Thymus (tissue), 11 donors: Measurements from ENCODE around the gene METTL1. TPM values are rescaled to one million over a fixed set of nuclear protein-coding genes. Genes with fewer than 3 reads are reported as not detected.
"Not testable (repeated sequence)": the region's sequence is repeated elsewhere in the genome, so short reads cannot be mapped to it uniquely, and the experiment has no call there.

Experiments used
- DNase-seq, 9 donors: peaks; one replicate each; pipeline ENCODE4 v3.0.0-alpha.2; 2013; ENCODE audit warnings: low spot score in 9 of 9, low read depth in 6 of 9, missing footprints in 1 of 9
- H3K27ac ChIP-seq, 2 donors: one replicate each; pipeline ENCODE4 v1.5.1; 2013; ENCODE audit warnings: control low read depth in 1 of 2, low read depth in 1 of 2, low read length in 1 of 2, mild to moderate bottlenecking in 1 of 2, moderate library complexity in 1 of 2
- H3K27me3 ChIP-seq, 2 donors: one replicate each; pipeline ENCODE4 v1.5.1; 2013; ENCODE audit warnings: low read length in 1 of 2; ENCODE audit not compliant: control insufficient read depth in 2 of 2, insufficient read depth in 1 of 2
- H3K36me3 ChIP-seq, 2 donors: one replicate each; pipeline ENCODE4 v1.5.1; 2013; ENCODE audit warnings: low read length in 1 of 2, mild to moderate bottlenecking in 1 of 2, moderate library complexity in 1 of 2; ENCODE audit not compliant: control insufficient read depth in 2 of 2, insufficient read depth in 2 of 2
- H3K4me1 ChIP-seq, 2 donors: one replicate each; pipeline ENCODE4 v1.5.1; 2013; ENCODE audit warnings: low read length in 2 of 2; ENCODE audit not compliant: control insufficient read depth in 2 of 2, insufficient read depth in 2 of 2
- H3K4me3 ChIP-seq, 2 donors: one replicate each; pipeline ENCODE4 v1.5.1; 2013; ENCODE audit warnings: low read length in 2 of 2, control low read depth in 1 of 2, mild to moderate bottlenecking in 1 of 2
- H3K9me3 ChIP-seq, 2 donors: one replicate each; pipeline ENCODE4 v1.5.1; 2013; ENCODE audit warnings: low read length in 1 of 2, mild to moderate bottlenecking in 1 of 2; ENCODE audit not compliant: control insufficient read depth in 2 of 2, insufficient read depth in 1 of 2
- WGBS: extraction: QIAGEN DNeasy Blood & Tissue Kit; methylation state at CpG from one replicate; pipeline ENCODE4 v1.1.7; 2013; 5-methylcytosine and 5-hydroxymethylcytosine counted together
- polyA plus RNA-seq: library from polyadenylated mRNA; stranded (reverse); fragments of 200-250 nt; gene quantifications from one replicate; pipeline ENCODE4 v1.2.3, GENCODE V29; 2013
- total RNA-seq: library from RNA; stranded (reverse); fragments of 120-200 nt; gene quantifications from one replicate; pipeline ENCODE4 v1.2.4, GENCODE V29; 2013
- donor health status: healthy.

The METTL1 gene
- total and polyA plus RNA-seq, 2 donors = 10.6 to 12.9 TPM

DNA sequence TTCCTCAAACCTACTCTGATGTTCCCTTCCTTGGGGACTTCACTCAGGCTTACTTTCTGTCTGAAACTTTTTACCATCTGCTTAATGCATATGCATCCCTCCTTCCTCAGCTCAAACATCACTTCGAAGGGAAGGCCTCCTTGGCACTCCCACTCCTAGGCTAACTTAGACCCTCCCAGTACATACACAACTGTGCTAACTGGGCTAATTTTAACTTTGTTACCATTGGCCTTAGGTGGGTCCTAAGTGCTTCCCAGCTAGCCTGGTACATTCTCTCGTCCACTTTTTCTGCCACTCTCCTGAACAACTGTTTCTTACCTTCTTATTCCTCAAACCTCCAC is 4.3 kb upstream of the METTL1 start:
- Histone ChIP-seq H3K27ac (no peak overlapping the region), H3K27me3 (peaks cover 0 to 19% of the 10 kb centered on the region in 2 donors), H3K4me1 (peaks cover 15 to 34% of the 10 kb centered on the region in 2 donors), H3K4me3 (no peak overlapping the region), H3K9me3 (peaks cover 0 to 4% of the 10 kb centered on the region in 2 donors), H3K36me3 (no peaks in the 10 kb centered on the region)
- WGBS = 95% methylated on average over 2 of the region's 2 CpGs
- no peak for DNase-seq

- H3K27me3 ChIP-seq = peaks cover 0 to 19% of the 10 kb centered on the region in 2 donors
- H3K4me3 ChIP-seq = no peak overlapping the region
- H3K9me3 ChIP-seq = peaks cover 0 to 4% of the 10 kb centered on the region in 2 donors
- WGBS = 96% methylated on average over 4 of the region's 4 CpGs
- no peak overlapping the region for H3K27ac ChIP-seq
- peaks cover 10 to 34% of the 10 kb centered on the region in 2 donors for H3K4me1 ChIP-seq
- no peak for DNase-seq
- H3K36me3 ChIP-seq = no peaks in the 10 kb centered on the region
These were observed 3.8 kb upstream of the METTL1 start for GRCh38 chr12:57775563-57776246.

GRCh38 chr12:57775044-57775443 is 3.1 kb upstream of the METTL1 start:
- Histone ChIP-seq H3K27me3 (peaks cover 0 to 19% of the 10 kb centered on the region in 2 donors), H3K9me3 (peaks cover 0 to 4% of the 10 kb centered on the region in 2 donors), H3K4me3 (no peak overlapping the region), H3K27ac (no peak overlapping the region), H3K36me3 (no peaks in the 10 kb centered on the region), H3K4me1 (peaks cover 6 to 28% of the 10 kb centered on the region in 2 donors)
- WGBS = 92% methylated on average over 3 of the region's 3 CpGs
- DNase-seq = no peak

DNA sequence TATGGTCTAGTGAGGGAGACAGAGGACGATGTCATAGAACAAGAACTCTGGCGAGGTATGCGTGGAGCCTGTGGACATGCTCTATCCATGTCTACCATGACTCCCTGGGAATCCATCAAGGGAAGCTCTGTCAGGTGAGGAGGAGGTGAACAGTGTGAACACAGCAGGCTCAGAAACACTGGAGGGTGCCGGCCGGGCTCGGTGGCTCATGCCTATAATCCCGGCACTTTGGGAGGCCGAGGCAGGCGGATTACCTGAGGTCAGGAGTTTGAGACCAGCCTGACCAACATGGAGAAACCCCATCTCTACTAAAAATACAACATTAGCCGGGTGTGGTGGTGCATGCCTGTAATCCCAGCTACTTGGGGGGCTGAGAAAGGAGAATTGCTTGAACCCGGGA is 2.7 kb upstream of the METTL1 start:
- H3K9me3 ChIP-seq, H3K27ac ChIP-seq, DNase-seq, H3K4me3 ChIP-seq, H3K36me3 ChIP-seq: not testable (repeated sequence)
- 98% methylated on average over 11 of the region's 11 CpGs for WGBS
- Histone ChIP-seq H3K4me1 (peaks cover 6 to 27% of the 10 kb centered on the region in 2 donors), H3K27me3 (peaks cover 0 to 19% of the 10 kb centered on the region in 2 donors)

DNA sequence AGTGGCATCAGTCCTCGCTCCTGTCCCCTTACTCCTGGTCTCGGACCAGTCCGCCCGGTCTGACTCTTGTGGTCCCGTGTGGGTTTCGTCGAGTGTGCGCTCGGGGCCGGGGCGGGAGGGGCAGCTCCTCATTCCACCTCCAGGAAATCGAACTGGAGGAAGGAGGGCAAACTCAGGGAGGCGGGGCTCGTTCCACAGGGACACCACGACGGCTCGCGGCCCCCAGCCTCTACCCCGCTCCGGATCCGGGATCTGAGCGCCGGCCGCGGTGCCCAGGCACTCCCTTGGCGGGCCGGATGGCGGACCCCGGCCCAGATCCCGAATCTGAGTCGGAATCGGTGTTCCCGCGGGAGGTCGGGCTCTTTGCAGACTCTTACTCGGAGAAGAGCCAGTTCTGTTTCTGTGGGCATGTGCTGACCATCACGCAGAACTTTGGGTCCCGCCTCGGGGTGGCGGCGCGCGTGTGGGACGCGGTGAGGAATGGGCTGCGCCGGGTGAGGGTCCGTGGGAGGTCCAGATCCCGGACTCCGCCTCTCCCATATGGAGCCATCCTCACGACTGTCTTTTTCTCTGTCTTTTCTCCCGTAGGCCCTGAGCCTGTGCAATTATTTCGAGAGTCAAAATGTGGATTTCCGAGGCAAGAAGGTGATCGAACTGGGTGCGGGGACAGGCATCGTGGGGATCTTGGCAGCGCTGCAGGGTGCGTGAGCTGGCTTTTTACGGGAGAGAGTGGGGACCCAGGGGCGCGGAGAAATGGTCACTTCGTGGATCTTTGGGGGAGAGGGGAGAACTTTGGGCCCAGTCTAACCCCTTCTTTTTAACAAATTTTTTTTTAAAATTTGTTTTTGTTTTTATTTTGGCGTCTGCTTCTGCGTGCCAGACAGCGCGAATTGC is 771 bp upstream of the METTL1 start, which contains the start of gene EEF1AKMT3:
EEF1AKMT3 (plus strand) TSS at position 186 of the 894 bp plus-strand sequence; CDS start at position 297, 111 bp downstream.
- H3K27ac ChIP-seq = peak within 1 kb of the TSS; percentile 70 to 75
- peaks cover 0 to 4% of the 10 kb centered on the region in 2 donors for H3K9me3 ChIP-seq
- H3K4me1 ChIP-seq = peaks cover 6 to 27% of the 10 kb centered on the region in 2 donors
- peak in 1 of 9 donors; percentile 13 for DNase-seq
- 4% methylated on average over 67 of the region's 67 CpGs for WGBS
- H3K4me3 ChIP-seq = peak within 1 kb of the TSS; percentile 67 to 78
- peaks cover 0 to 4% of the 10 kb centered on the region in 2 donors for H3K36me3 ChIP-seq
- peaks cover 6 to 26% of the 10 kb centered on the region in 2 donors for H3K27me3 ChIP-seq

DNA sequence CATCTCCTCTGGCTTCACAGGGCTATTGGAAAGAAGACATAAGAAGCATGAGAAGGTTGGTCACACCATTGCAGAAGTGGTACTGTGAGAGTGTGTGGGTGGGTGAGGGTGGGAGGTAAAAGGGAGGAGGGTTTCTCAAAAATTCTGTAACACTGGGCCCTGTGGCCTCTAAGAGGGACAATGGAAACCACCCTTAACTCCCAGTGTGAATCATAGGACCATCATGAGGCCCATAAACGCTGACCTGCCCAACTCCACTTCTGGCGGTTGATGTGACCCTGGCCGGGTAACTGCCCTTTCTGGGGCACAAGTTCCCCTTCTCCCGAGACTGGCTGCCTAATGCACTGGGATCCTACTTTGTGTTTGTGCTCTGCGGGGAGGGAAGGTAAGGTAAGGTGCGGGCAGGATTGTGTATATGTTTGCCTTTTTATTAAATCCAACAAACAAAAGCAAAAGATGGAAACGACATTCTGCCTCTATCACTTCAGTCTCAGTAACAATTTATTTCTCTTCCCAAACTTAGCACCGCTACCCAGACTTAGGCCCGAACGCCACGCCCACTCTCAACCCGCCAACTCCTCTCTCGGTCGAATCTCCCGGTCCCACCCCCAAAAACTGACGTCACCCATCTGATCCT is 551 bp downstream of the METTL1 start:
- peaks cover 20 to 39% of the 10 kb centered on the region in 2 donors for H3K27me3 ChIP-seq
- peaks cover 0 to 4% of the 10 kb centered on the region in 2 donors for H3K9me3 ChIP-seq
- WGBS = 7% methylated on average over 16 of the region's 16 CpGs
- peak overlapping the region; percentile 67 to 78 for H3K4me3 ChIP-seq
- peaks cover 7 to 35% of the 10 kb centered on the region in 2 donors for H3K4me1 ChIP-seq
- peaks cover 0 to 4% of the 10 kb centered on the region in 2 donors for H3K36me3 ChIP-seq
- DNase-seq = peak in 6 of 9 donors; percentile 56 to 87 (median 68)
- H3K27ac ChIP-seq = peak overlapping the region; percentile 48 to 66

GRCh38 chr12:57770734-57771133 is 1.2 kb downstream of the METTL1 start:
- WGBS = 97% methylated on average over 4 of the region's 4 CpGs

DNA sequence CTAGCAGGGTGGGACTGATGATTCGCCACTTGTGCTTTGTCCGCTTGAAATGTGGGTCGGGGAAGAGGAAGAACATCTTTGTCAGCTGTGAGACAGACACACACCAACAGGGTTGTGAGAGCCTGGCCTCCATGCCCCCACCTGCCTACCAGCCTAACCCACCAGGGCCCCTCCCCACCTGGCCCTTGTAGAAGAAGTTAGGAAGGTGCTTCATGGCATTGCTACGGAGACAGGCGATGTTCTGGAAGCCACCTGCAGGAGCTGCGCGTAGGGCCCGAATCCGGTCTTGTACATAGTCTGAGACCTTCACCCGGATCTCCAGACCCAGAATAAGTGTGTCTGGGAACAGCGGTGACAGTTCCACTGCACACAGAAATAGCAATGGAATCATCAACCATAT is 2.3 kb downstream of the METTL1 start:
- Histone ChIP-seq H3K4me1 (peaks cover 17 to 52% of the 10 kb centered on the region in 2 donors), H3K9me3 (peaks cover 0 to 18% of the 10 kb centered on the region in 2 donors), H3K27ac (no peak overlapping the region), H3K4me3 (no peak overlapping the region), H3K36me3 (peaks cover 0 to 4% of the 10 kb centered on the region in 2 donors), H3K27me3 (peaks cover 35 to 56% of the 10 kb centered on the region in 2 donors)
- no peak for DNase-seq
- WGBS = 97% methylated on average over 11 of the region's 11 CpGs

More at GRCh38 chr12:57770734-57771133, 1.2 kb downstream of the METTL1 start:
- H3K4me1 ChIP-seq = peaks cover 13 to 41% of the 10 kb centered on the region in 2 donors
- H3K27me3 ChIP-seq = peaks cover 26 to 45% of the 10 kb centered on the region in 2 donors
- no peak overlapping the region for H3K4me3 ChIP-seq
- peaks cover 0 to 7% of the 10 kb centered on the region in 2 donors for H3K9me3 ChIP-seq
- H3K36me3 ChIP-seq = peaks cover 0 to 4% of the 10 kb centered on the region in 2 donors
- DNase-seq = no peak
- no peak overlapping the region for H3K27ac ChIP-seq
